Measurements from ENCODE around the gene PITPNM3. TPM values are rescaled to one million over a fixed set of nuclear protein-coding genes. Genes with fewer than 3 reads are reported as not detected.

Gene PITPNM3
- polyA plus RNA-seq, 3 donors = 0.61 to 1.6 (median 1.1) TPM

GRCh38 chr17:6558932-6559752, 2.8 kb upstream of the PITPNM3 start:
- no peak overlapping the region for H3K27ac ChIP-seq (ENCODE audit: low read depth, low read length)
- 72 to 75% (median 74%) methylated on average over 11 of the region's 11 CpGs for WGBS, 3 donors

- 86 to 91% (median 87%) methylated on average over 6 of the region's 6 CpGs for WGBS, 3 donors
- H3K27ac ChIP-seq (ENCODE audit: low read depth, low read length) = no peak overlapping the region
These were observed 1.9 kb upstream of the PITPNM3 start for GRCh38 chr17:6558276-6558675.

- WGBS, 3 donors = 55 to 72% (median 61%) methylated on average over 9 of the region's 9 CpGs
- H3K27ac ChIP-seq (ENCODE audit: low read depth, low read length) = no peak overlapping the region
These were observed 684 bp upstream of the PITPNM3 start for GRCh38 chr17:6557040-6557438.

GRCh38 chr17:6555331-6556120, 829 bp downstream of the PITPNM3 start:
- WGBS, 3 donors = 2 to 4% (median 3%) methylated on average over 46 to 56 of the region's 56 CpGs

GRCh38 chr17:6554871-6555330, 1.5 kb downstream of the PITPNM3 start:
- H3K27ac ChIP-seq (ENCODE audit: low read depth, low read length) = no peak overlapping the region
- WGBS, 3 donors = 21 to 35% (median 27%) methylated on average over 12 of the region's 12 CpGs

More at GRCh38 chr17:6555331-6556120, 829 bp downstream of the PITPNM3 start:
- no peak overlapping the region for H3K27ac ChIP-seq (ENCODE audit: low read depth, low read length)

GRCh38 chr17:6554342-6554741, 2.0 kb downstream of the PITPNM3 start:
- no peak overlapping the region for H3K27ac ChIP-seq (ENCODE audit: low read depth, low read length)
- 77 to 80% (median 78%) methylated on average over 4 of the region's 4 CpGs for WGBS, 3 donors

- no peak overlapping the region for H3K27ac ChIP-seq (ENCODE audit: low read depth, low read length)
- WGBS, 3 donors = 62 to 70% (median 63%) methylated on average over 10 to 11 of the region's 11 CpGs
These were observed 4.4 kb downstream of the PITPNM3 start for GRCh38 chr17:6551869-6552531.

- no peak overlapping the region for H3K27ac ChIP-seq (ENCODE audit: low read depth, low read length)
- 61 to 82% (median 78%) methylated on average over 5 of the region's 5 CpGs for WGBS, 3 donors
These were observed 5.0 kb downstream of the PITPNM3 start for GRCh38 chr17:6551356-6551755.

- WGBS, 3 donors = 55 to 66% (median 61%) methylated on average over 9 of the region's 9 CpGs
- H3K27ac ChIP-seq (ENCODE audit: low read depth, low read length) = no peak overlapping the region
These were observed 6.8 kb downstream of the PITPNM3 start for GRCh38 chr17:6549384-6550036.

- H3K27ac ChIP-seq (ENCODE audit: low read depth, low read length) = no peak overlapping the region
- 33 to 52% (median 35%) methylated on average over 11 of the region's 11 CpGs for WGBS, 3 donors
These were observed 7.6 kb downstream of the PITPNM3 start for GRCh38 chr17:6548578-6549330.

- 59 to 73% (median 61%) methylated on average over 5 of the region's 5 CpGs for WGBS, 3 donors
- H3K27ac ChIP-seq (ENCODE audit: low read depth, low read length) = no peak overlapping the region
These were observed 8.3 kb downstream of the PITPNM3 start for GRCh38 chr17:6548034-6548433.

GRCh38 chr17:6547336-6547735, 9.0 kb downstream of the PITPNM3 start:
- 88 to 92% (median 90%) methylated on average over 6 of the region's 6 CpGs for WGBS, 3 donors
- no peak overlapping the region for H3K27ac ChIP-seq (ENCODE audit: low read depth, low read length)

- WGBS, 3 donors = 80 to 88% (median 86%) methylated on average over 10 of the region's 10 CpGs
- no peak overlapping the region for H3K27ac ChIP-seq (ENCODE audit: low read depth, low read length)
These were observed 10.2 kb downstream of the PITPNM3 start for GRCh38 chr17:6546069-6546718.

- WGBS, 3 donors = 69 to 80% (median 80%) methylated on average over 8 of the region's 8 CpGs
- H3K27ac ChIP-seq (ENCODE audit: low read depth, low read length) = no peak overlapping the region
These were observed 11.1 kb downstream of the PITPNM3 start for GRCh38 chr17:6545291-6545690.

- 81 to 89% (median 86%) methylated on average over 5 of the region's 5 CpGs for WGBS, 3 donors
- H3K27ac ChIP-seq (ENCODE audit: low read depth, low read length) = no peak overlapping the region
These were observed 12.4 kb downstream of the PITPNM3 start for GRCh38 chr17:6544011-6544370.

- 76 to 85% (median 78%) methylated on average over 16 of the region's 16 CpGs for WGBS, 3 donors
- H3K27ac ChIP-seq (ENCODE audit: low read depth, low read length) = no peak overlapping the region
These were observed 13.0 kb downstream of the PITPNM3 start for GRCh38 chr17:6543079-6544010.

All from adipose tissue (tissue), 3 donors.